IMR-90 (cell line): ENCODE results near the gene INPP4A. TPM values are rescaled to one million over a fixed set of nuclear protein-coding genes. Genes with fewer than 3 reads are reported as not detected.

ENCODE experiments used
- ATAC-seq: fragments of 200-7000 bp; cut with Tn5 transposase; 2 replicates; pipeline ENCODE4 v1.9.1; 2020; ENCODE audit warnings: low read depth, mild to moderate bottlenecking, moderate library complexity
- BruUV-seq: library from RNA; stranded (reverse); fragments of 400-500 nt; replicated peaks from 2 replicates; lab custom pipeline; 2021; lab: Mats Ljungman, UMichigan
- CTCF ChIA-PET: fragments of 300-600 bp; formaldehyde crosslinking; extraction: SDS; loops from one replicate; lab custom pipeline; 2021; ENCODE audit warnings: antibody characterized with exemption; lab: Yijun Ruan, JAX
- POLR2A ChIA-PET: fragments of 300-600 bp; sonication (Branson Sonifier 250); formaldehyde crosslinking; loops from one replicate; lab custom pipeline; 2022; ENCODE audit warnings: antibody characterized with exemption; ENCODE audit not compliant: unreplicated experiment; lab: Charles Lee
- DNase-seq: peaks from one replicate; pipeline ENCODE4 v3.0.0; 2013
- H2AFZ ChIP-seq: replicated peaks from 2 replicates; pipeline ENCODE3; 2013; ENCODE audit warnings: low read length, mild to moderate bottlenecking; ENCODE audit not compliant: poor library complexity
- H2AK5ac ChIP-seq: 2 replicates; pipeline ENCODE4 v1.6.1; 2013; ENCODE audit warnings: low read depth, low read length, inconsistent platforms
- H2AK9ac ChIP-seq: replicated peaks from 2 replicates; pipeline ENCODE3; 2013; ENCODE audit warnings: mild to moderate bottlenecking, low read depth, low read length, moderate library complexity; ENCODE audit not compliant: poor library complexity
- H2BK120ac ChIP-seq: 2 replicates; pipeline ENCODE4 v1.6.1; 2013; ENCODE audit warnings: low read depth, low read length, inconsistent platforms
- H2BK15ac ChIP-seq: 3 replicates; pipeline ENCODE4 v1.6.1; 2013; ENCODE audit warnings: low read depth, low read length, inconsistent platforms
- H2BK20ac ChIP-seq: 2 replicates; pipeline ENCODE4 v1.6.1; 2013; ENCODE audit warnings: low read depth, mild to moderate bottlenecking, inconsistent platforms, low read length, moderate library complexity
- H2BK5ac ChIP-seq: 2 replicates; pipeline ENCODE4 v1.6.1; 2013; ENCODE audit warnings: mild to moderate bottlenecking, low read depth, low read length, inconsistent platforms; ENCODE audit not compliant: poor library complexity, severe bottlenecking
- H3K14ac ChIP-seq: replicated peaks from 2 replicates; pipeline ENCODE4 v1.6.1; 2013; ENCODE audit warnings: low read depth, low read length, inconsistent platforms
- H3K18ac ChIP-seq: 2 replicates; pipeline ENCODE4 v1.6.1; 2013; ENCODE audit warnings: low read depth, low read length, control low read depth
- H3K23ac ChIP-seq: 2 replicates; pipeline ENCODE4 v1.6.1; 2013; ENCODE audit warnings: low read depth, low read length, inconsistent platforms
- H3K27ac ChIP-seq: 2 replicates; pipeline ENCODE4 v1.5.1; 2013; ENCODE audit warnings: mild to moderate bottlenecking, control low read depth, low read length; ENCODE audit not compliant: insufficient read depth
- H3K27me3 ChIP-seq: 2 replicates; pipeline ENCODE4 v1.6.1; 2013; ENCODE audit warnings: low read length; ENCODE audit not compliant: control insufficient read depth, insufficient read depth
- H3K36me3 ChIP-seq: 2 replicates; pipeline ENCODE4 v1.6.1; 2013; ENCODE audit warnings: low read length, mixed read lengths; ENCODE audit not compliant: control insufficient read depth, insufficient read depth
- H3K4ac ChIP-seq: 2 replicates; pipeline ENCODE4 v1.6.1; 2013; ENCODE audit warnings: low read depth, low read length, inconsistent platforms
- H3K4me1 ChIP-seq: 2 replicates; pipeline ENCODE4 v1.6.1; 2013; ENCODE audit warnings: low read length, mixed read lengths; ENCODE audit not compliant: control insufficient read depth, insufficient read depth
- H3K4me2 ChIP-seq: 2 replicates; pipeline ENCODE4 v1.6.1; 2013; ENCODE audit warnings: low read depth, mild to moderate bottlenecking, control low read depth, low read length, moderate library complexity
- H3K4me3 ChIP-seq: 2 replicates; pipeline ENCODE4 v1.5.1; 2013; ENCODE audit warnings: low read depth, mild to moderate bottlenecking, control low read depth, low read length, moderate library complexity; ENCODE audit not compliant: insufficient read depth
- H3K56ac ChIP-seq: 2 replicates; pipeline ENCODE4 v1.6.1; 2013; ENCODE audit warnings: low read length, inconsistent platforms; ENCODE audit not compliant: insufficient read depth; ENCODE audit errors: extremely low read depth
- H3K79me1 ChIP-seq, 2 experiments: 2 replicates each; pipeline ENCODE4 v1.6.1; 2013; ENCODE audit warnings: low read length in 2 of 2, inconsistent platforms in 1 of 2, low read depth in 1 of 2
- H3K9ac ChIP-seq: 2 replicates; pipeline ENCODE4 v1.6.1; 2013; ENCODE audit warnings: low read depth, low read length, control low read depth
- H3K9me1 ChIP-seq: 2 replicates; pipeline ENCODE4 v1.6.1; 2013; ENCODE audit warnings: low read length, inconsistent platforms; ENCODE audit not compliant: insufficient read depth
- H3K9me3 ChIP-seq: 2 replicates; pipeline ENCODE4 v1.6.1; 2013; ENCODE audit warnings: low read length; ENCODE audit not compliant: control insufficient read depth, insufficient read depth
- H4K20me1 ChIP-seq: 2 replicates; pipeline ENCODE4 v1.6.1; 2013; ENCODE audit warnings: low read length, inconsistent platforms; ENCODE audit not compliant: insufficient read depth
- H4K5ac ChIP-seq: 2 replicates; pipeline ENCODE4 v1.6.1; 2013; ENCODE audit warnings: mild to moderate bottlenecking, low read depth, low read length, control low read depth
- H4K8ac ChIP-seq, 2 experiments: 2 replicates each; pipeline ENCODE4 v1.6.1; 2013; ENCODE audit warnings: low read depth in 2 of 2, low read length in 2 of 2, control low read depth in 1 of 2, inconsistent platforms in 1 of 2
- H4K91ac ChIP-seq: 2 replicates; pipeline ENCODE4 v1.6.1; 2013; ENCODE audit warnings: low read depth, low read length, inconsistent platforms; ENCODE audit not compliant: insufficient read depth
- BHLHE40 ChIP-seq: fragments of 150-350 bp; IDR thresholded peaks from 2 replicates; pipeline ENCODE4 v1.6.1; 2016; ENCODE audit warnings: mild to moderate bottlenecking, low read depth, low read length
- CHD1 ChIP-seq: IDR thresholded peaks from 2 replicates; pipeline ENCODE4 v1.6.1; 2012; ENCODE audit warnings: low read depth, low read length, improper control_type of control experiment
- MXI1 ChIP-seq: IDR thresholded peaks from 2 replicates; pipeline ENCODE4 v1.6.1; 2012; ENCODE audit warnings: low read depth, mild to moderate bottlenecking, low read length, moderate library complexity, borderline replicate concordance
- POLR2A ChIP-seq: IDR thresholded peaks from 2 replicates; pipeline ENCODE4 v1.6.1; 2012; ENCODE audit warnings: mild to moderate bottlenecking, low read depth, low read length
- RAD21 ChIP-seq: IDR thresholded peaks from 2 replicates; pipeline ENCODE4 v1.6.1; 2012; ENCODE audit warnings: low read length, improper control_type of control experiment
- RFX5 ChIP-seq: IDR thresholded peaks from 2 replicates; pipeline ENCODE4 v1.8.0; 2012; ENCODE audit warnings: low read depth, mild to moderate bottlenecking, low read length, moderate library complexity
- SMC3 ChIP-seq: fragments of 150-350 bp; IDR thresholded peaks from 2 replicates; pipeline ENCODE4 v1.6.1; 2016; ENCODE audit warnings: low read depth, mild to moderate bottlenecking, antibody characterized with exemption, low read length, moderate library complexity
- WGBS, 2 experiments: methylation state at CpG; one replicate each; pipeline versions ENCODE4 v1.1.5 to v1.1.7; 2013; ENCODE audit warnings: missing lambda C conversion rate in 2 of 2; ENCODE audit not compliant: insufficient read length in 1 of 2; ENCODE audit errors: extremely low coverage in 2 of 2; 5-methylcytosine and 5-hydroxymethylcytosine counted together
- dilution Hi-C: fragments of 300-500 bp; cut with HindIII; formaldehyde crosslinking; loops from one replicate; pipeline ENCODE4 v1.14.3; 2018; ENCODE audit warnings: low sequenced_read_pairs; ENCODE audit not compliant: unreplicated experiment
- in situ Hi-C: fragments of 300-500 bp; cut with MboI; formaldehyde crosslinking; loops from 3 replicates; pipeline ENCODE4 v1.14.3; 2019; ENCODE audit warnings: low sequenced_read_pairs, inconsistent platforms, mixed read lengths
- intact Hi-C: fragments of 100-400 bp; cut with micrococcal nuclease; formaldehyde crosslinking; loops from 2 replicates; pipeline ENCODE4 v1.10.0; 2022
- polyA plus RNA-seq, 3 experiments: library from polyadenylated mRNA; depleted of rRNA; stranded (reverse); fragments of >200 nt; gene quantifications; 2 replicates each; pipeline ENCODE4 v1.2.3, GENCODE V29; 2012; ENCODE audit warnings: low replicate concordance in 1 of 3
- total RNA-seq: library from RNA; depleted of rRNA; stranded (reverse); fragments of >200 nt; gene quantifications from 2 replicates; pipeline ENCODE4 v1.2.3, GENCODE V29; 2012

INPP4A gene
- total and polyA plus RNA-seq, 2 of the 4 experiments (the other 2 are of a cell fraction), result 14.5 to 27.1 TPM

GRCh38 chr2:98607104-98607503, 162.4 kb downstream of the INPP4A start:
- H3K79me1 ChIP-seq, result peaks cover 55 to 66% of the 10 kb centered on the region in 2 experiments
- H3K56ac ChIP-seq, result no peak overlapping the region
- peak overlapping the region; percentile 93; the same call in 1 of the 2 replicates for H3K4me3 ChIP-seq
- no peak overlapping the region for H3K27ac ChIP-seq
- no peak overlapping the region for H2AK9ac ChIP-seq
- ATAC-seq (no peak), DNase-seq (no peak)
- no peak overlapping the region; the same call in 1 of the 2 replicates for H2AK5ac ChIP-seq
- no peaks in the 10 kb centered on the region for H3K27me3 ChIP-seq
- H3K4me1 ChIP-seq, result peaks cover 12% of the 10 kb centered on the region
- in situ Hi-C loops, result no loop called here
- H2BK120ac ChIP-seq, result no peak overlapping the region
- ChIA-PET CTCF (no interaction called here), POLR2A (interaction anchor here (0.5 kb wide), 1 partner anchor 1698 kb away, joined by 3 read pairs; no protein-coding TSS in a partner anchor)
- no peak overlapping the region for H4K91ac ChIP-seq
- no peak overlapping the region for H2BK20ac ChIP-seq
- no peak overlapping the region for H3K14ac ChIP-seq
- no peak overlapping the region for H3K18ac ChIP-seq
- H2BK15ac ChIP-seq, result no peak overlapping the region
- dilution Hi-C loops, result no loop called here
- H2AFZ ChIP-seq, result no peak overlapping the region
- peaks cover 11% of the 10 kb centered on the region; the same call in 1 of the 2 replicates for H3K36me3 ChIP-seq
- H4K5ac ChIP-seq, result no peak overlapping the region
- peak overlapping the region in 1 of 2 experiments; percentile 84; a peak in 1 of 4 replicates for H4K8ac ChIP-seq
- WGBS, 2 experiments, result no CpG with 5 or more reads among the region's 6 CpGs
- H3K9me3 ChIP-seq, result no peaks in the 10 kb centered on the region
- H3K9ac ChIP-seq, result peak overlapping the region; percentile 96; the same call in 1 of the 2 replicates
- H3K9me1 ChIP-seq, result peaks cover 6% of the 10 kb centered on the region; the same call in 1 of the 2 replicates
- H2BK5ac ChIP-seq, result no peak overlapping the region
- peak overlapping the region; percentile 85 for H3K4me2 ChIP-seq
- TSS peak; percentile 28 for BruUV-seq
- TF ChIP-seq CHD1 (no peak), POLR2A (no peak), MXI1 (no peak), SMC3 (no peak), RFX5 (no peak), RAD21 (no peak), BHLHE40 (no peak)
- H3K23ac ChIP-seq, result peak overlapping the region; percentile 31; the same call in 1 of the 2 replicates
- intact Hi-C loops, result loop anchor here (10.0 kb wide), 1 partner anchor 162 kb away; the partner anchor contains the start of gene INPP4A
- no peak overlapping the region for H3K4ac ChIP-seq
- H4K20me1 ChIP-seq, result peaks cover 8% of the 10 kb centered on the region; the same call in 1 of the 2 replicates
